Measurements from ENCODE around the gene UNC13A. TPM values are rescaled to one million over a fixed set of nuclear protein-coding genes. Genes with fewer than 3 reads are reported as not detected.

Gene UNC13A
- total RNA-seq, 1 donor from 2014 or later = 2.1 TPM

DNA sequence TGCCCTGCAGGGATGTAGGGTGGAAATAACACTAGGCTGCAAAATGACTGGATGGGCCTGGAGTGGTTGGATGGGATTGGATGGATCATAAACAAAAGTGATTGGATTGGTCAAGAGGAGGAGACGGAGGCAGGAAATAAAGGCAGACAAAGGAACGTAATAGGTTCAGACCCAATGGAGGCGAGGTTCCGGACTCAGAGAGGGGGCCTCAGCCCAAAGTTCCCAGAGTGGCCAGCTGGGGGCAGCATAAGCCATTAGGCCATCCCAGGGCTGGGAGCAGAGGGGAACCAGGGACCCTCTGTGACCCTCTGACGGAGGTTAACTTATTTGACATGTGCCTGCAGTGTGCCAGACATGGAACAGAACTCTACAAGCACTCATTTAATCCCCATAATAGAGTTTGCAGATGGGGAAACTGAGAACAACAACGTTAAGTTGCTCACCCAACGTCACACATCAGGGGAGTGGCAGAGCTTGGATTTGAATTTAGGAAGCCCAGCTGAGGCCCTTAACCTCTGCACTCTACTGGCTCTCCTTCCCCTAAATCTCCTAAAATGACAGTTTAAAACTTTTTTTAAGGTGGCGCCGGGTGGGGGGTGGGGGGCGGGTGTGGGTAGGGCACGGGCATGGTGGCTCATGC is 15.8 kb upstream of the UNC13A start:
- peaks cover 1% of the 10 kb centered on the region for H3K36me3 Mint-ChIP-seq (ENCODE audit: low read depth)
- no peaks in the 10 kb centered on the region for H3K4me1 Mint-ChIP-seq (ENCODE audit: low read depth)
- no peak overlapping the region for H3K27ac Mint-ChIP-seq (ENCODE audit: unreplicated experiment)
- no peaks in the 10 kb centered on the region for H3K9me3 Mint-ChIP-seq (ENCODE audit: low read depth)
- H3K4me3 Mint-ChIP-seq (ENCODE audit: unreplicated experiment) = no peak overlapping the region
- H3K27me3 Mint-ChIP-seq (ENCODE audit: low read depth) = peaks cover 13% of the 10 kb centered on the region
- DNase-seq (ENCODE audit: low spot score) = no peak
- TF ChIP-seq, protein P1, sequence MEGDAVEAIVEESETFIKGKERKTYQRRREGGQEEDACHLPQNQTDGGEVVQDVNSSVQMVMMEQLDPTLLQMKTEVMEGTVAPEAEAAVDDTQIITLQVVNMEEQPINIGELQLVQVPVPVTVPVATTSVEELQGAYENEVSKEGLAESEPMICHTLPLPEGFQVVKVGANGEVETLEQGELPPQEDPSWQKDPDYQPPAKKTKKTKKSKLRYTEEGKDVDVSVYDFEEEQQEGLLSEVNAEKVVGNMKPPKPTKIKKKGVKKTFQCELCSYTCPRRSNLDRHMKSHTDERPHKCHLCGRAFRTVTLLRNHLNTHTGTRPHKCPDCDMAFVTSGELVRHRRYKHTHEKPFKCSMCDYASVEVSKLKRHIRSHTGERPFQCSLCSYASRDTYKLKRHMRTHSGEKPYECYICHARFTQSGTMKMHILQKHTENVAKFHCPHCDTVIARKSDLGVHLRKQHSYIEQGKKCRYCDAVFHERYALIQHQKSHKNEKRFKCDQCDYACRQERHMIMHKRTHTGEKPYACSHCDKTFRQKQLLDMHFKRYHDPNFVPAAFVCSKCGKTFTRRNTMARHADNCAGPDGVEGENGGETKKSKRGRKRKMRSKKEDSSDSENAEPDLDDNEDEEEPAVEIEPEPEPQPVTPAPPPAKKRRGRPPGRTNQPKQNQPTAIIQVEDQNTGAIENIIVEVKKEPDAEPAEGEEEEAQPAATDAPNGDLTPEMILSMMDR (IDR thresholded peaks at IDR 0.05) = peak; percentile 78

DNA sequence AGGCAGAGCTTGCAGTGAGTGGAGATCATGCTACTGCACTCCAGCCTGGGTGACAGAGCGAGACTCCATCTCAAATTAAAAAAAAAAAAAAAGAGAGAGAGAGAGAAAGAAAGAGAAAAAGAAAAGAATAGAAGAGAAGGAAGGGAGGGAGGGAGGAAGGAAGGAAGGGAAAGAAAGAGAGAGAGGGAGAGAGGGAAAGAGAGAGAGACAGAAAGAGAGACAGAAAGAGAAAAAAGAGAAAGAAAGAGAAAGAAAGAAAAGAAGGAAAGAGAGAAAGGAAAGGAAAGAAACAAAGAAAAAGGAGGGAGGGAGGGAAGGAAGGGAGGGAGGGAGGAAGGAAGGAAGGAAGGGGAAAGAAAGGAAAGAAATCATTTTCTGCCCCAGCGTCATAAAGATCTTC is 7.0 kb upstream of the UNC13A start:
- no peak for DNase-seq (ENCODE audit: low spot score)
- Mint-ChIP-seq H3K4me1 (ENCODE audit: low read depth) (no peaks in the 10 kb centered on the region), H3K27me3 (ENCODE audit: low read depth) (peaks cover 38% of the 10 kb centered on the region), H3K4me3 (ENCODE audit: unreplicated experiment) (no peak overlapping the region), H3K27ac (ENCODE audit: unreplicated experiment) (no peak overlapping the region), H3K36me3 (ENCODE audit: low read depth) (no peaks in the 10 kb centered on the region), H3K9me3 (ENCODE audit: low read depth) (no peaks in the 10 kb centered on the region)
- TF ChIP-seq, protein P1 (IDR thresholded peaks at IDR 0.05) = no peak

DNA sequence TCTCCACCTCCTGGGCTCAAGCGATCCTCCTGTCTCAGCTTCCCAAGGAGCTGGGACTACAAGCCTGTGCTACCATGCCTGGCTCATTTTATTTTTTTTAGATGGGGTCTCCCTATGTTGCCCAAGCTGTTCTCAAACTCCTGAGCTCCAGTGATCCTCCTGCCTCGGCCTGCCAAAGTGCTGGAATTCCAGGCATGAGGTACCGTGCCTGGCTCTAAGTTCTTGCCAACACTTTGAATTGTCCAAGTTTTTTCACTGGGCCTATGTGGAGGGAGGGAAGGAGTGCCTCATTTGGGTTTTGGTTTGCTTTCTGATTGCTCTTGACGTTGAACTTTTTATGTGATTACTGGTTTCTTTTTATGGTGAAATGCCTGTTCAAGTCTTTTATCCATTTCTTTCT is 4.4 kb upstream of the UNC13A start:
- Mint-ChIP-seq H3K4me1 (ENCODE audit: low read depth) (peaks cover 6% of the 10 kb centered on the region), H3K36me3 (ENCODE audit: low read depth) (no peaks in the 10 kb centered on the region), H3K27me3 (ENCODE audit: low read depth) (peaks cover 23% of the 10 kb centered on the region), H3K27ac (ENCODE audit: unreplicated experiment) (no peak overlapping the region), H3K9me3 (ENCODE audit: low read depth) (no peaks in the 10 kb centered on the region), H3K4me3 (ENCODE audit: unreplicated experiment) (no peak overlapping the region)
- TF ChIP-seq, protein P1 (IDR thresholded peaks at IDR 0.05) = no peak
- DNase-seq (ENCODE audit: low spot score) = no peak

DNA sequence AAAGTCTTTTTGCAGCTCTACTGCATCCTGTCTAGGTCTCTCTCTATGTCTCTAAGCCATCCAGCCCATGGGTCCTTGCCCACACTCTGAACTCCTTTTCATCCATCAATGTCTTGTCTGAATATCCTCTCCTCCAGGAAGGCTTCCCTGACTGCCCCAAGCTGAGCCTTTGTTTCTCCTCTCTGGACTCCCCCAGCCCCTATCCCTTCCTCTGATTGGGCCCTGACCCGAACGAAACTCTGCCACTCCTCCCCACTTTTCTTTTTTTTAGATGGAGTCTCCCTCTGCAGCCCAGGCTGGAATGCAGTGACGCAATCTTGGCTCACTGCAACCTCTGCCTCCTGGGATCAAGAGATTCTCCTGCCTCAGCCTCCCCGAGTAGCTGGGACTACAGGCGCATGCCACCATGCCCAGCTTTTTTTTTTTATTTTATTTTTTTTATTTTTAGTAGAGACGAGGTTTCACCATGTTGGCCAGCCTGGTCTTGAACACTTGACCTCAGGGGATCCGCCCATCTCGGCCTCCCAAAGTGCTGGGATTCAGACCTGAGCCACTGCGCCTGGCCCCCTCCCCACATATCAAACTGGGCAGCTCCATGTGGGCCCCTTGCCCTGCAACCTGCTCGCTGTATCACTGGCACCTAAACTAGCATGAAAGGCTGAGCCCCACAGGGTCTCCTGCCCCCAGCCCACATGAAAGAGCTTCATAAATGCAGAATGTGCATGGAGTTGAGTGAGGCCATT is 870 bp upstream of the UNC13A start:
- H3K36me3 Mint-ChIP-seq (ENCODE audit: low read depth) = no peaks in the 10 kb centered on the region
- H3K27ac Mint-ChIP-seq (ENCODE audit: unreplicated experiment) = no peak overlapping the region
- DNase-seq (ENCODE audit: low spot score) = no peak
- TF ChIP-seq, protein P1 (IDR thresholded peaks at IDR 0.05) = no peak
- peaks cover 21% of the 10 kb centered on the region for H3K4me1 Mint-ChIP-seq (ENCODE audit: low read depth)
- H3K9me3 Mint-ChIP-seq (ENCODE audit: low read depth) = no peaks in the 10 kb centered on the region
- peak overlapping the region; percentile 62 for H3K4me3 Mint-ChIP-seq (ENCODE audit: unreplicated experiment)
- H3K27me3 Mint-ChIP-seq (ENCODE audit: low read depth) = peaks cover 8% of the 10 kb centered on the region

DNA sequence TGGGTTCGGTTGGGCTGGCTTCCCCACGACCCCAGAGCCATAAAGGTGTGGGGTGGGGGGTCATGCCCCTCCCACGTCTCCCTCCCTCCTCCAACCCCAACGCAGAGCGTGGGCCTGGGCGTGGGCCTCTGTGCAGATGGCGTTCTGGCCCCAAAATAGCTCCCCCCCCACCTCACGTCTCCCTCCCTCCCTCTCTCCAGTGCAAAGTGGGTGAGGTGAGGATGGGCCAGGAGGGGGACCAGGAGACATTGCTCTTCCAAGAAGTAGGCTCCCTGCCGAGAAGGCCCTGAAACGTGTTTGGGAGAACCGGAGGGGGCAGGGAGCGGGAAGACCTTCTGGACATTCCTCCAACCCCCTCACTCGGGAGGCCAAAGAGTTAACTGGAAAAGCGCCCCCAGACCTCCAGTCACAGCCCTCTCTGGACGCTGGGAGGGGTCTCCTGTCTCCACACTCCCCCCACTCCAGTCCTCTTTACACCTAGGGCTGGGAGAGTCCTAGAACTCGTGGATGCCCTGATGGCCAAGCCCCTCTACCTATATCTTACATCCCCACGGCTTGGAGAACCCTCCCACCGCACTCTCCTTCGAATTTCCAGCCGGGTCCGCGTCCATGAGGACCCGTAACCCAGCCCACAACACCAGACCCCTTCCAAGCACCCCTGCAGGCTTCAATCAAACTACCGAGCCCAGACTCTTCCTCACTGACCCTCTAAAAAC is 855 bp downstream of the UNC13A start:
- Mint-ChIP-seq H3K4me3 (ENCODE audit: unreplicated experiment) (peak overlapping the region; percentile 74), H3K27ac (ENCODE audit: unreplicated experiment) (no peak overlapping the region), H3K4me1 (ENCODE audit: low read depth) (peaks cover 21% of the 10 kb centered on the region), H3K36me3 (ENCODE audit: low read depth) (no peaks in the 10 kb centered on the region), H3K9me3 (ENCODE audit: low read depth) (no peaks in the 10 kb centered on the region), H3K27me3 (ENCODE audit: low read depth) (peaks cover 8% of the 10 kb centered on the region)
- DNase-seq (ENCODE audit: low spot score) = no peak
- TF ChIP-seq, protein P1 (IDR thresholded peaks at IDR 0.05) = no peak
